Spleen (tissue), 11 donors: ENCODE data around the gene CDK5RAP3. TPM values are rescaled to one million over a fixed set of nuclear protein-coding genes. Genes with fewer than 3 reads are reported as not detected.

Experiments
- DNase-seq: peaks from one replicate; pipeline ENCODE4 v3.0.0-alpha.2; 2020
- H3K27ac ChIP-seq, 8 donors: fragments of 200-600 bp; sonication (generic) in 7 of 8; 1 replicate in 4 of 8; 2 replicates in 4 of 8; pipeline versions ENCODE4 v1.5.0 to v1.8.0; 2016 to 2021; ENCODE audit warnings: inconsistent platforms in 4 of 8, mild to moderate bottlenecking in 4 of 8, moderate library complexity in 1 of 8
- H3K27me3 ChIP-seq, 7 donors: fragments of 200-600 bp; sonication (generic) in 6 of 7; replicated peaks in 1 of 7; 1 replicate in 4 of 7; 2 replicates in 3 of 7; pipeline versions ENCODE4 v1.5.0 to v1.8.0; 2016 to 2021; ENCODE audit warnings: inconsistent platforms in 3 of 7, mild to moderate bottlenecking in 1 of 7
- H3K36me3 ChIP-seq, 6 donors: fragments of 200-600 bp; sonication (generic) in 5 of 6; 1 replicate in 4 of 6; 2 replicates in 2 of 6; pipeline versions ENCODE4 v1.5.0 to v1.8.0; 2016 to 2021; ENCODE audit warnings: inconsistent platforms in 2 of 6
- H3K4me1 ChIP-seq, 6 donors: fragments of 200-600 bp; sonication (generic) in 5 of 6; 1 replicate in 3 of 6; 2 replicates in 3 of 6; pipeline versions ENCODE4 v1.5.0 to v1.8.0; 2016 to 2021; ENCODE audit warnings: inconsistent platforms in 3 of 6
- H3K4me3 ChIP-seq, 8 donors: fragments of 200-600 bp; sonication (generic) in 7 of 8; 1 replicate in 4 of 8; 2 replicates in 4 of 8; pipeline versions ENCODE4 v1.5.0 to v1.8.0; 2016 to 2021; ENCODE audit warnings: inconsistent platforms in 4 of 8, mild to moderate bottlenecking in 4 of 8, moderate library complexity in 2 of 8
- H3K9me3 ChIP-seq, 8 donors: fragments of 200-600 bp; sonication (generic) in 7 of 8; 1 replicate in 4 of 8; 2 replicates in 4 of 8; pipeline versions ENCODE4 v1.5.0 to v1.8.0; 2016 to 2021; ENCODE audit warnings: inconsistent platforms in 4 of 8
- CTCF ChIP-seq, 11 experiments: fragments of 200-600 bp in 7 of 11; fragments of 450-650 bp in 4 of 11; sonication (generic) in 4 of 11; IDR thresholded peaks in 8 of 11; conservative IDR thresholded peaks in 3 of 11; 1 replicate in 7 of 11; 2 replicates in 4 of 11; pipeline versions ENCODE4 v1.4.0 to v1.8.0; 2016 to 2021; ENCODE audit warnings: antibody characterized with exemption in 11 of 11, inconsistent platforms in 4 of 11, mild to moderate bottlenecking in 1 of 11
- POLR2A ChIP-seq, 3 donors: fragments of 450-650 bp; IDR thresholded peaks; one replicate each; pipeline ENCODE4 v1.5.1; 2017; ENCODE audit warnings: antibody characterized with exemption in 3 of 3, mild to moderate bottlenecking in 1 of 3
- POLR2AphosphoS5 ChIP-seq, 3 donors: sonication (generic); formaldehyde crosslinking; IDR thresholded peaks; one replicate each; pipeline ENCODE4 v1.5.1; 2017; ENCODE audit warnings: antibody characterized with exemption in 3 of 3
- WGBS, 5 donors: extraction: QIAGEN DNeasy Blood & Tissue Kit in 3 of 5; methylation state at CpG; one replicate each; pipeline versions ENCODE4 v1.1.5 to v1.1.7; 2013 to 2018; 5-methylcytosine and 5-hydroxymethylcytosine counted together
- intact Hi-C: fragments of 100-400 bp; cut with DNase I; formaldehyde crosslinking; loops from one replicate; pipeline ENCODE4 v1.15.0; 2023; ENCODE audit warnings: low total_unique reads
- polyA plus RNA-seq, 3 donors: library from polyadenylated mRNA; stranded (reverse); fragments of 200-250 nt; gene quantifications; one replicate each; pipeline ENCODE4 v1.2.1, GENCODE V29; 2013
- total RNA-seq, 7 donors: library from RNA; depleted of rRNA in 3 of 7; stranded (reverse); fragments of >200 nt in 3 of 7; fragmentation: NEBNext Ultra II Directional in 4 of 7; extraction: Animal tissue kit (Norgen Biotek cat#: 25700) in 4 of 7; gene quantifications; one replicate each; pipeline versions ENCODE4 v1.1.0 to v1.2.1, GENCODE V29; 2016 to 2021
- donor health status: healthy with polysubstance abuse.
- donor health status: DM: no; HTN: no; CAD: no; lungs with moderate emphysema.
- donor health status: DM: no; HTN: no; CAD: no.
- donor health status: Bipolar disorder and iron deficiency.
- donor health status: healthy.
- donor health status: DM: no; HTN: no; CAD: no.
- donor health status: DM: yes; HTN: yes; CAD: no.

The CDK5RAP3 gene
- total and polyA plus RNA-seq, 10 donors, result 216 to 1,020 (median 261) TPM

- TF ChIP-seq CTCF (IDR thresholded peaks at IDR 0.05 in 8 of 11, conservative IDR thresholded peaks at IDR 0.05 in 3 of 11) (peak in 1 of 11 experiments; percentile 6), POLR2A (IDR thresholded peaks at IDR 0.05) (no peak), POLR2AphosphoS5 (IDR thresholded peaks at IDR 0.05) (no peak)
- intact Hi-C loops, result loop anchor here (2.0 kb wide), 1 partner anchor 106 kb away; no protein-coding TSS in a partner anchor
- Histone ChIP-seq H3K4me1 (peaks cover 26 to 62% (median 44%) of the 10 kb centered on the region in 6 donors), H3K4me3 (peak overlapping the region; percentile 30 to 70 (median 50)), H3K27ac (peak overlapping the region in 6 of 8 donors; percentile 29 to 82 (median 68)), H3K27me3 (peaks cover 0 to 53% (median 5%) of the 10 kb centered on the region in 7 donors), H3K36me3 (no peaks in the 10 kb centered on the region), H3K9me3 (no peaks in the 10 kb centered on the region)
- DNase-seq, result peak; percentile 90
- WGBS, 5 donors, result 0 to 2% (median 0%) methylated on average over 36 to 54 of the region's 54 CpGs
These were observed 53.5 kb downstream of the CDK5RAP3 start for GRCh38 chr17:48024149-48025039.

- 1 to 2% (median 1%) methylated on average over 50 to 56 of the region's 56 CpGs for WGBS, 5 donors
- peak; percentile 100 for DNase-seq
- H3K4me3 ChIP-seq, result peak overlapping the region; percentile 33 to 70 (median 50)
- peak overlapping the region in 5 of 8 donors; percentile 35 to 82 (median 71) for H3K27ac ChIP-seq
- H3K36me3 ChIP-seq, result no peaks in the 10 kb centered on the region
- no peaks in the 10 kb centered on the region for H3K9me3 ChIP-seq
- intact Hi-C loops, result loop anchor here (2.0 kb wide), 1 partner anchor 106 kb away; no protein-coding TSS in a partner anchor
- H3K27me3 ChIP-seq, result peaks cover 0 to 45% (median 5%) of the 10 kb centered on the region in 7 donors
- TF ChIP-seq POLR2A (IDR thresholded peaks at IDR 0.05) (no peak), CTCF (IDR thresholded peaks at IDR 0.05 in 8 of 11, conservative IDR thresholded peaks at IDR 0.05 in 3 of 11) (peak; percentile 87 to 99 (median 95)), POLR2AphosphoS5 (IDR thresholded peaks at IDR 0.05) (peak; percentile 52 to 77 (median 73))
- peaks cover 26 to 62% (median 44%) of the 10 kb centered on the region in 6 donors for H3K4me1 ChIP-seq
These were observed 54.4 kb downstream of the CDK5RAP3 start for GRCh38 chr17:48025040-48025903.

GRCh38 chr17:48025904-48026501 lies 55.1 kb downstream of the CDK5RAP3 start:
- Histone ChIP-seq H3K9me3 (no peaks in the 10 kb centered on the region), H3K4me3 (peak overlapping the region in 4 of 8 donors; percentile 38 to 70 (median 54)), H3K27ac (peak overlapping the region in 2 of 8 donors; percentile 35 to 82), H3K4me1 (peaks cover 26 to 60% (median 44%) of the 10 kb centered on the region in 6 donors), H3K27me3 (peaks cover 0 to 37% (median 5%) of the 10 kb centered on the region in 7 donors), H3K36me3 (no peaks in the 10 kb centered on the region)
- DNase-seq, result no peak
- intact Hi-C loops, result loop anchor here (2.0 kb wide), 2 partner anchors 49 to 105 kb away; no protein-coding TSS in a partner anchor
- 38 to 52% (median 40%) methylated on average over 8 of the region's 8 CpGs for WGBS, 5 donors
- TF ChIP-seq CTCF (IDR thresholded peaks at IDR 0.05 in 8 of 11, conservative IDR thresholded peaks at IDR 0.05 in 3 of 11) (no peak), POLR2A (IDR thresholded peaks at IDR 0.05) (no peak), POLR2AphosphoS5 (IDR thresholded peaks at IDR 0.05) (no peak)
